Gastroesophageal sphincter (tissue), 3 donors: ENCODE results near the gene TMEM141.

Experiments used
- EP300 ChIP-seq: sonication (generic); formaldehyde crosslinking; IDR thresholded peaks from one replicate; pipeline ENCODE4 v1.6.1; 2017; ENCODE audit warnings: antibody characterized with exemption, mild to moderate bottlenecking
- POLR2A ChIP-seq, 2 donors: fragments of 450-650 bp; IDR thresholded peaks; one replicate each; pipeline ENCODE4 v1.6.1; 2017; ENCODE audit warnings: antibody characterized with exemption in 2 of 2, mild to moderate bottlenecking in 2 of 2, moderate library complexity in 1 of 2
- TF ChIP-seq, protein P1 (sequence below), 4 experiments: fragments of 200-600 bp in 2 of 4; fragments of 450-650 bp in 2 of 4; sonication (generic) in 1 of 4; IDR thresholded peaks; one replicate each; pipeline ENCODE4 v1.5.1; 2017 to 2019; ENCODE audit warnings: antibody characterized with exemption in 4 of 4, mild to moderate bottlenecking in 2 of 4, moderate library complexity in 2 of 4

DNA sequence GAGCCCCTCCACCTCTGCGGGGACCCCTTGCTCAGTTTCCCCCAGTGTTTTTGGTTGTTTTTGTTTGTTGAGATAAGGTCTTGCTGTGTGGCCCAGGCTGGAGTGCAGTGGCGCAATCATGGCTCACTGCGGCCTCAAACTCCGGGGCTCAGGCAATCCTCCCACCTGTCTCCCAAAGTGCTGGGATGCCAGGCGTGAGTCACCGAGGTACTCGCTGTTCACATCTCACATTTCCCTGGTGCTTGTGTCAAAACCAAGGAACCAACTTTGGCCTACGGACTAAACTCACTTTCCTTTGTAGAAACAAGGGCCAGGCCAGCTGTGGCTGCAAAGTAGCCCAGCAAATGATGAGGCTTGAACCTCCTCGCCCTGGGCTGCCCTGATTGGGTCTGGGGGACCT is 41.4 kb downstream of the TMEM141 start:
- TF ChIP-seq, protein P1, sequence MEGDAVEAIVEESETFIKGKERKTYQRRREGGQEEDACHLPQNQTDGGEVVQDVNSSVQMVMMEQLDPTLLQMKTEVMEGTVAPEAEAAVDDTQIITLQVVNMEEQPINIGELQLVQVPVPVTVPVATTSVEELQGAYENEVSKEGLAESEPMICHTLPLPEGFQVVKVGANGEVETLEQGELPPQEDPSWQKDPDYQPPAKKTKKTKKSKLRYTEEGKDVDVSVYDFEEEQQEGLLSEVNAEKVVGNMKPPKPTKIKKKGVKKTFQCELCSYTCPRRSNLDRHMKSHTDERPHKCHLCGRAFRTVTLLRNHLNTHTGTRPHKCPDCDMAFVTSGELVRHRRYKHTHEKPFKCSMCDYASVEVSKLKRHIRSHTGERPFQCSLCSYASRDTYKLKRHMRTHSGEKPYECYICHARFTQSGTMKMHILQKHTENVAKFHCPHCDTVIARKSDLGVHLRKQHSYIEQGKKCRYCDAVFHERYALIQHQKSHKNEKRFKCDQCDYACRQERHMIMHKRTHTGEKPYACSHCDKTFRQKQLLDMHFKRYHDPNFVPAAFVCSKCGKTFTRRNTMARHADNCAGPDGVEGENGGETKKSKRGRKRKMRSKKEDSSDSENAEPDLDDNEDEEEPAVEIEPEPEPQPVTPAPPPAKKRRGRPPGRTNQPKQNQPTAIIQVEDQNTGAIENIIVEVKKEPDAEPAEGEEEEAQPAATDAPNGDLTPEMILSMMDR (IDR thresholded peaks at IDR 0.05) = no peak
- TF ChIP-seq POLR2A (IDR thresholded peaks at IDR 0.05) (no peak), EP300 (no peak)
